ENCODE results near the gene TNRC6A.

Gene TNRC6A

DNA sequence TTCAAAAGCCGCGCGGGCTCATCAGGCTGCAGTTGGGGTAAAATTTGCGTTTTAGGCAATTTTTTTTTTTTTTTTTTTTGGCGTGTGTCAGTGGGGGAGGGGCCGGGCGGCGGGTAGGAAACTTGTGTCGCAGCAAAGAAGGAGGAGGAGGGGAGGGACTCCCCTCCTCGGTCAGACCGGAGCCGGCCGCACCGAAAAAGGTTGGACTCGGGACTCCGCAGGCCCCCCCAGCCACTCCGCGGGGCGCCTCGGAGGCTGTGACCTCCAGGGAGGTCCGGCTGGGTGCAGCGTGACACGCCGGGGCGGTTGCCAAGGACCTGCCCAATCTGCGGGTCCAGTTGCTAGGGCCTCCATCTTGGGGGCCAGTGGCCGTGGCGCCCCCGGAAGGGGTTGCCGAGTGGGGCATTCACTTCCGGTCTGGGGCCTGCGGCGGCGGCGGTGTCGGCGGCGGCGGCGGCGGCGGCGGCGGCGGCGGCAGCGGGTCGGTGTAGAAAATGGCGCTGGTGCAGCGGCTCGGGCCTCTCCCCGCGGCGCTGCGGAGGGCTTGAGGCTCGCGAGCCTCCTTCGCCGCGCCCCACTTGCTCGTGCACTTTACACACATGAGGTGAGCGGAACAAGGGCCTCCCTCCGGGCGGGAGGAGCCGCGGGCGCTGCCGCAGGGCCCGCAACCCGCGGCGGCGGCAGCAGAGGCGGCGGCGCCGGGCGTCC is at the start of gene TNRC6A:
Gene TNRC6A (plus strand): TSS at position 409 of the 708 bp plus-strand sequence. CDS start 191 bp downstream, at position 600.
- Histone ChIP-seq H3K9me3 (ENCODE audit: insufficient read depth, low read length) (no peaks in the 10 kb centered on the region), H3K27ac (ENCODE audit: low read length) (peak within 1 kb of the TSS; percentile 70), H3K27me3 (ENCODE audit: low read depth, low read length) (no peaks in the 10 kb centered on the region), H3K79me2 (ENCODE audit: low read length) (peaks cover 48% of the 10 kb centered on the region), H3K4me1 (ENCODE audit: low read length) (peaks cover 23% of the 10 kb centered on the region), H3K4me3 (ENCODE audit: low read length) (peak within 1 kb of the TSS; percentile 100), H2AFZ (ENCODE audit: low read depth, low read length) (peak within 1 kb of the TSS; percentile 96), H3K36me3 (replicated peaks; ENCODE audit: low read depth, low read length) (peaks cover 26% of the 10 kb centered on the region), H3K4me2 (ENCODE audit: low read length) (peak within 1 kb of the TSS; percentile 92), H4K20me1 (ENCODE audit: insufficient read depth, low read length) (peaks cover 38% of the 10 kb centered on the region), H3K9ac (ENCODE audit: low read length) (peak within 1 kb of the TSS; percentile 95)
- no peak for TF ChIP-seq EZH2phosphoT487 (IDR thresholded peaks at IDR 0.05; ENCODE audit: low read depth)
- TF ChIP-seq, protein P1, sequence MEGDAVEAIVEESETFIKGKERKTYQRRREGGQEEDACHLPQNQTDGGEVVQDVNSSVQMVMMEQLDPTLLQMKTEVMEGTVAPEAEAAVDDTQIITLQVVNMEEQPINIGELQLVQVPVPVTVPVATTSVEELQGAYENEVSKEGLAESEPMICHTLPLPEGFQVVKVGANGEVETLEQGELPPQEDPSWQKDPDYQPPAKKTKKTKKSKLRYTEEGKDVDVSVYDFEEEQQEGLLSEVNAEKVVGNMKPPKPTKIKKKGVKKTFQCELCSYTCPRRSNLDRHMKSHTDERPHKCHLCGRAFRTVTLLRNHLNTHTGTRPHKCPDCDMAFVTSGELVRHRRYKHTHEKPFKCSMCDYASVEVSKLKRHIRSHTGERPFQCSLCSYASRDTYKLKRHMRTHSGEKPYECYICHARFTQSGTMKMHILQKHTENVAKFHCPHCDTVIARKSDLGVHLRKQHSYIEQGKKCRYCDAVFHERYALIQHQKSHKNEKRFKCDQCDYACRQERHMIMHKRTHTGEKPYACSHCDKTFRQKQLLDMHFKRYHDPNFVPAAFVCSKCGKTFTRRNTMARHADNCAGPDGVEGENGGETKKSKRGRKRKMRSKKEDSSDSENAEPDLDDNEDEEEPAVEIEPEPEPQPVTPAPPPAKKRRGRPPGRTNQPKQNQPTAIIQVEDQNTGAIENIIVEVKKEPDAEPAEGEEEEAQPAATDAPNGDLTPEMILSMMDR (IDR thresholded peaks at IDR 0.05; ENCODE audit: low read depth, low read length): no peak

DNA sequence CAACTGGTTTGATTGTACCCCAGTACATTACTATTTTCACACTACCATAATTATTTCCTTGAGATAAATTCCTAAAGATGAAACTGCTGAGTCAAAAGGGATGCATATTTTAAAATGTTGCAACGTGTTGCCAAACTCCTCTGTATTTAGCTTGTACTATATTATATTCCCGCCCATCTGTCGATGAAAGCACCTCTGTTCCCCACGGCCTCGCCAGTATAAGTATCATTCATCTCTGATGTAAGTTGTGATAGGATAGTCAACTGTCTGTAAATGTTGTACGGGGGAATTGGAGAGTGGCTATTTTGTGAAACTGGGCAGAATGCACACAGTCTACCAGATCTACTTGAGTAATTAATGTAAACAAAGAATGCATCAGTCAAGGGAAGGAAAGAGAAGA is 47.7 kb upstream of the TNRC6A start:
- Histone ChIP-seq H3K4me1 (ENCODE audit: low read length) (no peaks in the 10 kb centered on the region), H3K4me3 (ENCODE audit: low read length) (no peak overlapping the region), H3K27me3 (ENCODE audit: low read depth, low read length) (no peaks in the 10 kb centered on the region), H3K36me3 (replicated peaks; ENCODE audit: low read depth, low read length) (no peaks in the 10 kb centered on the region), H4K20me1 (ENCODE audit: insufficient read depth, low read length) (no peaks in the 10 kb centered on the region), H2AFZ (ENCODE audit: low read depth, low read length) (no peak overlapping the region), H3K79me2 (ENCODE audit: low read length) (no peaks in the 10 kb centered on the region), H3K4me2 (ENCODE audit: low read length) (no peak overlapping the region), H3K27ac (ENCODE audit: low read length) (no peak overlapping the region), H3K9me3 (ENCODE audit: insufficient read depth, low read length) (no peaks in the 10 kb centered on the region), H3K9ac (ENCODE audit: low read length) (no peak overlapping the region)
- TF ChIP-seq, protein P1 (IDR thresholded peaks at IDR 0.05; ENCODE audit: low read depth, low read length): no peak
- no peak for TF ChIP-seq EZH2phosphoT487 (IDR thresholded peaks at IDR 0.05; ENCODE audit: low read depth)

DNA sequence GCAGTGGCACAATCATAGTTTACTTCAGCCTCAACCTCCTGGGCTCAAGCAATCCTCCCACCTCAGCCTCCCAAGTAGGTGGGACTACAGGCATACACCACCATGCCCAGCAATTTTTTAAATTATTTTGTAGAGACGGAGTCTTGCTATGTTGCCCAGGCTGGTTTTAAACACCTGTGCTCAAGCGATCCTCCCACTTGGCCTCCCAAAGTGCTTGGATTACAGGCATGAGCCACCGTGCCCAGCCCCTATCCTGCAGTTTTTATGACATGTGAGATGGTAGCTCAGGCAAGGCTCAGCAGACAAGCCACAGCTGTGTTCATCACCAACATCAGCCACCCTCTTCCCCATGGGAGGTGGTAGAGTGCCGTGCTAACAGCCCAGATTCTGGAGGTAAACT is 46.2 kb upstream of the TNRC6A start:
- TF ChIP-seq EZH2phosphoT487 (IDR thresholded peaks at IDR 0.05; ENCODE audit: low read depth): no peak
- TF ChIP-seq, protein P1 (IDR thresholded peaks at IDR 0.05; ENCODE audit: low read depth, low read length): no peak

DNA sequence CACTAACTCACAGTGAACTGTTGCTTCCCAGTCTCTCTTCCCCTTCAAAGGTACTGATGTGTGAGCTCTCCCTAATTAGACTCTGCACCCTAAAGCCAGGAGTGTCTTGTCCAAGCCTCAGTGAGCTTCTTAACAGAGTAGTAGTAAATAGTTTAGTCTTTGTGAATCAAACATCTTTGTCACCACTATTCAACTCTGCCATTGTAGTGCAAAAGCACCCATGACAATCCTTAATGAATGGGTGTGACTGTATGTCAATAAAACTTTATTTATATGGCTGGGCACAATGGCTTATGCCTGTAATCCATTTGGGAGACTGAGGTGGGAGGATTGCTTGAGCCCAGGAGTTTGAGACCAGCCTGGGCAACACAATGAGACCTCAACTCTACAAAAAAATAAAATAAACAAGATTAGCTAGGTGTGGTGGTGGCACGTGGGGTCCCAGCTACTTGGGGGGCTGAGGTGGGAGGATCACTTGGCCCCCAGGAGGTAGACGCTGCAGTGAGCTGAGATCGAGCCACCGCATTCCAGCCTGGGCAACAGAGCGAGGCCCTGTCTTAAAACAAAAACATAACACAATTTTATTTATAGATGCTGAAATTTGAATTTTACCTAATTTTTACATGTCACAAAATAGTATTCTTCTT is 45.5 kb upstream of the TNRC6A start:
- H3K27me3 ChIP-seq (ENCODE audit: low read depth, low read length): no peaks in the 10 kb centered on the region
- H3K4me1 ChIP-seq (ENCODE audit: low read length): no peaks in the 10 kb centered on the region
- no peak overlapping the region for H3K4me2 ChIP-seq (ENCODE audit: low read length)
- no peaks in the 10 kb centered on the region for H3K9me3 ChIP-seq (ENCODE audit: insufficient read depth, low read length)
- no peak overlapping the region for H3K4me3 ChIP-seq (ENCODE audit: low read length)
- TF ChIP-seq EZH2phosphoT487 (IDR thresholded peaks at IDR 0.05; ENCODE audit: low read depth): no peak
- TF ChIP-seq, protein P1 (IDR thresholded peaks at IDR 0.05; ENCODE audit: low read depth, low read length): no peak
- H3K9ac ChIP-seq (ENCODE audit: low read length): no peak overlapping the region
- no peaks in the 10 kb centered on the region for H3K36me3 ChIP-seq (replicated peaks; ENCODE audit: low read depth, low read length)
- no peak overlapping the region for H2AFZ ChIP-seq (ENCODE audit: low read depth, low read length)
- H3K27ac ChIP-seq (ENCODE audit: low read length): no peak overlapping the region
- no peaks in the 10 kb centered on the region for H4K20me1 ChIP-seq (ENCODE audit: insufficient read depth, low read length)
- H3K79me2 ChIP-seq (ENCODE audit: low read length): no peaks in the 10 kb centered on the region

More for the DNA sequence above, 46.2 kb upstream of the TNRC6A start:
- no peak overlapping the region for H3K4me2 ChIP-seq (ENCODE audit: low read length)
- no peaks in the 10 kb centered on the region for H3K79me2 ChIP-seq (ENCODE audit: low read length)
- H3K4me1 ChIP-seq (ENCODE audit: low read length): no peaks in the 10 kb centered on the region
- H3K36me3 ChIP-seq (replicated peaks; ENCODE audit: low read depth, low read length): no peaks in the 10 kb centered on the region
- no peak overlapping the region for H3K4me3 ChIP-seq (ENCODE audit: low read length)
- no peaks in the 10 kb centered on the region for H3K9me3 ChIP-seq (ENCODE audit: insufficient read depth, low read length)
- H3K9ac ChIP-seq (ENCODE audit: low read length): no peak overlapping the region
- H4K20me1 ChIP-seq (ENCODE audit: insufficient read depth, low read length): no peaks in the 10 kb centered on the region
- H2AFZ ChIP-seq (ENCODE audit: low read depth, low read length): no peak overlapping the region
- no peaks in the 10 kb centered on the region for H3K27me3 ChIP-seq (ENCODE audit: low read depth, low read length)
- H3K27ac ChIP-seq (ENCODE audit: low read length): no peak overlapping the region
